Neural progenitor cell (in vitro differentiated cells): Measurements from ENCODE around the gene NUP85.

ENCODE experiments used
- EZH2 ChIP-seq: fragments of 200-600 bp; sonication (generic); IDR thresholded peaks from 2 replicates; pipeline ENCODE4 v1.6.1; 2017; ENCODE audit warnings: antibody characterized with exemption, mild to moderate bottlenecking, moderate library complexity
- EZH2phosphoT487 ChIP-seq: fragments of 200-600 bp; sonication (generic); IDR thresholded peaks from 2 replicates; pipeline ENCODE4 v1.6.1; 2017; ENCODE audit warnings: antibody characterized with exemption
- TF ChIP-seq, protein P1 (sequence below): fragments of 200-600 bp; sonication (generic); IDR thresholded peaks from 2 replicates; pipeline ENCODE4 v1.5.1; 2017; ENCODE audit warnings: antibody characterized with exemption, mild to moderate bottlenecking

DNA sequence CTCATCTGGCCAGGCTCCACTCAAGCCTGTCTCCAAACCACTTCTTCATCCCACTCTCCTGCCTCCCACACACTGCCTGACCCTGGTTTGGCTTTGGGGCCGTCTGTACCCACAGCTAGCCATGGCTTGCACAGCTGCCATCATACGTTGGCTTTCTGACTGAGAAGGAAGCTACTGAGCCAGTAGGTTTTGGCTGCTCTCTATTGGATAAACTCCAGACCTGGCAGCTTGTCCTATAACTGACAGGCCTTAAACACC lies 61.6 kb downstream of the NUP85 start:
- TF ChIP-seq, protein P1, sequence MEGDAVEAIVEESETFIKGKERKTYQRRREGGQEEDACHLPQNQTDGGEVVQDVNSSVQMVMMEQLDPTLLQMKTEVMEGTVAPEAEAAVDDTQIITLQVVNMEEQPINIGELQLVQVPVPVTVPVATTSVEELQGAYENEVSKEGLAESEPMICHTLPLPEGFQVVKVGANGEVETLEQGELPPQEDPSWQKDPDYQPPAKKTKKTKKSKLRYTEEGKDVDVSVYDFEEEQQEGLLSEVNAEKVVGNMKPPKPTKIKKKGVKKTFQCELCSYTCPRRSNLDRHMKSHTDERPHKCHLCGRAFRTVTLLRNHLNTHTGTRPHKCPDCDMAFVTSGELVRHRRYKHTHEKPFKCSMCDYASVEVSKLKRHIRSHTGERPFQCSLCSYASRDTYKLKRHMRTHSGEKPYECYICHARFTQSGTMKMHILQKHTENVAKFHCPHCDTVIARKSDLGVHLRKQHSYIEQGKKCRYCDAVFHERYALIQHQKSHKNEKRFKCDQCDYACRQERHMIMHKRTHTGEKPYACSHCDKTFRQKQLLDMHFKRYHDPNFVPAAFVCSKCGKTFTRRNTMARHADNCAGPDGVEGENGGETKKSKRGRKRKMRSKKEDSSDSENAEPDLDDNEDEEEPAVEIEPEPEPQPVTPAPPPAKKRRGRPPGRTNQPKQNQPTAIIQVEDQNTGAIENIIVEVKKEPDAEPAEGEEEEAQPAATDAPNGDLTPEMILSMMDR = no peak
- TF ChIP-seq EZH2 = no peak
- no peak for TF ChIP-seq EZH2phosphoT487
